Vagina (tissue), 2 donors: ENCODE results near the gene OXCT2.

ENCODE experiments used
- POLR2A ChIP-seq, 2 donors: fragments of 450-650 bp; IDR thresholded peaks; one replicate each; pipeline ENCODE4 v1.6.1; 2017; ENCODE audit warnings: antibody characterized with exemption in 2 of 2, mild to moderate bottlenecking in 2 of 2, moderate library complexity in 2 of 2
- POLR2AphosphoS5 ChIP-seq, 2 donors: sonication (generic); formaldehyde crosslinking; IDR thresholded peaks; one replicate each; pipeline ENCODE4 v1.9.0; 2017; ENCODE audit warnings: antibody characterized with exemption in 2 of 2, mild to moderate bottlenecking in 2 of 2, low read depth in 1 of 2; ENCODE audit not compliant: insufficient read depth in 1 of 2
- TF ChIP-seq, protein P1 (sequence below), 3 experiments: fragments of 450-650 bp in 2 of 3; fragments of 200-600 bp in 1 of 3; sonication (generic) in 1 of 3; IDR thresholded peaks; one replicate each; pipeline ENCODE4 v1.5.1; 2017 to 2019; ENCODE audit warnings: antibody characterized with exemption in 3 of 3, mild to moderate bottlenecking in 2 of 3, moderate library complexity in 2 of 3

DNA sequence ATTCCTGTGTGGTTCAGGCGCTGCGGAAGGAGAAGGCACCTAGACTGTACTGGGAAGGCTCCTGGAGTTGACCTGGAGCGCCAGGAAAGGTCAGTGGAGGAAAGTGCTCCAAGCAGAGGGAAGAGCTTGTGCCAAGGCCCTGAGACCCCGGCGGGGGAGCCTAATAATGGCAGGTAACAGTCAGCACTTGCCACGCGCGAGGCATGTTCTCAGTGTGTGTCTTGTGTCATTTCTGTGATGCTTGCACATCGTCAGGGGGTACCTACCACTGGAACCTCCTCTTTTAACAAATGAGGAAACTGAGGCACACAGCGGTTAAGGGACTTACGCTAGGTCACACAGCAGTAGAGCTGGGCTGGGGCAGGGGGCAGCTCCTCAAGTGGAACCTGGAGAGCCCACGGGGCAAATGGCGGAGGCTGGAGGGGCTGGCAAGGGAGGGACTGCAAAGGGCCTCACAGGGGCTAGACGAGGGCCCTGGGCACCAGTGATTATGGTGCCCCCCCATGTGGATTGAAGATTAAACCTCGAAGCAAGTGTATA is 18.5 kb upstream of the OXCT2 start:
- TF ChIP-seq POLR2A (IDR thresholded peaks at IDR 0.05) (no peak), POLR2AphosphoS5 (IDR thresholded peaks at IDR 0.05; ENCODE audit: insufficient read depth in 1 of 2, low read depth in 1 of 2) (no peak)
- TF ChIP-seq, protein P1, sequence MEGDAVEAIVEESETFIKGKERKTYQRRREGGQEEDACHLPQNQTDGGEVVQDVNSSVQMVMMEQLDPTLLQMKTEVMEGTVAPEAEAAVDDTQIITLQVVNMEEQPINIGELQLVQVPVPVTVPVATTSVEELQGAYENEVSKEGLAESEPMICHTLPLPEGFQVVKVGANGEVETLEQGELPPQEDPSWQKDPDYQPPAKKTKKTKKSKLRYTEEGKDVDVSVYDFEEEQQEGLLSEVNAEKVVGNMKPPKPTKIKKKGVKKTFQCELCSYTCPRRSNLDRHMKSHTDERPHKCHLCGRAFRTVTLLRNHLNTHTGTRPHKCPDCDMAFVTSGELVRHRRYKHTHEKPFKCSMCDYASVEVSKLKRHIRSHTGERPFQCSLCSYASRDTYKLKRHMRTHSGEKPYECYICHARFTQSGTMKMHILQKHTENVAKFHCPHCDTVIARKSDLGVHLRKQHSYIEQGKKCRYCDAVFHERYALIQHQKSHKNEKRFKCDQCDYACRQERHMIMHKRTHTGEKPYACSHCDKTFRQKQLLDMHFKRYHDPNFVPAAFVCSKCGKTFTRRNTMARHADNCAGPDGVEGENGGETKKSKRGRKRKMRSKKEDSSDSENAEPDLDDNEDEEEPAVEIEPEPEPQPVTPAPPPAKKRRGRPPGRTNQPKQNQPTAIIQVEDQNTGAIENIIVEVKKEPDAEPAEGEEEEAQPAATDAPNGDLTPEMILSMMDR (IDR thresholded peaks at IDR 0.05), result no peak
